ENCODE measurements around the gene RUNX1.
"Not testable (repeated sequence)": the region's sequence is repeated elsewhere in the genome, so short reads cannot be mapped to it uniquely, and the experiment has no call there.

Gene RUNX1

DNA sequence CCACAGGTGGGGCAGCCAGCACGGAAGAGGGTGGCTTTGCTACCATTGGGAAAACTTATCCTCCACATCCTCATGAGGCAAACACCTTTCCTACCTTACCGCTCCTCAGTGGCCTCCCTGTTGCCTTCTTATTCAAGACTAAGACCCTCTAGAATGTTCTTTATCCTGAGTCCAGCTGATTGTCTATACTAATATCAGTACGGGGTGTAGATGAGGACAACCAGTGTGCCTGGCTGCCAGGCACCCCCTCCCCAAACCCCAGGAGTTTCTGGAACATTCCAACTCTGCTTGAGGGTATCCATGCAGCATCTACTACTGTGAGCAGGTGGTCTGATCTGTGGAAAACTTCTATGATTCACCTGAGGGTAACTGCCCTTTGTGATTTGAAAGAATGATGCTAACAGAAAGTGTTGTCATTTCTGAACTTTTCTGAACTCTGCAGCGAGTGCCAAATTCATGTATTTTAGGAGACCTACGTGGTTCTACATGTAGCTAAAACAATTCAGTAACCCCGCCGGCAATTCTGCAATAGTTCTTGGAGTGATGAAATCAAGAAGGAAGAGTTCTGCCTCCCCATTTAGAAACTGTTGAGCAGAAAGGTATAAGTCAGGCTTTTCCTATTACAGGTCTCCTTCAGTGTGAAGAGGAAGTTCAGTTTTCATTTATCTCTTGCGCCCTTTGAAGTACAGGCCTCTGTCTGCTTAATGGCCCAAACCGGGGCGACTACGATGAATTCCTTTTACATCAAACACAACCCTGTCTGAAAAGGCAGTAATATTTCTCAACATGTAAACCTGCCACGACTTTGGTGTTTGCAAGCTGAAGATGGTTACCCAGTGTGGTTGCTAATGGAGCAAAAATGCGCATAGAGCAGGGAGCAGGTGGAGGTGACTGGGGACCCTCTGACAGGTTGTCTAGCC is 80.4 kb downstream of the RUNX1 start:
- no peak for DNase-seq

DNA sequence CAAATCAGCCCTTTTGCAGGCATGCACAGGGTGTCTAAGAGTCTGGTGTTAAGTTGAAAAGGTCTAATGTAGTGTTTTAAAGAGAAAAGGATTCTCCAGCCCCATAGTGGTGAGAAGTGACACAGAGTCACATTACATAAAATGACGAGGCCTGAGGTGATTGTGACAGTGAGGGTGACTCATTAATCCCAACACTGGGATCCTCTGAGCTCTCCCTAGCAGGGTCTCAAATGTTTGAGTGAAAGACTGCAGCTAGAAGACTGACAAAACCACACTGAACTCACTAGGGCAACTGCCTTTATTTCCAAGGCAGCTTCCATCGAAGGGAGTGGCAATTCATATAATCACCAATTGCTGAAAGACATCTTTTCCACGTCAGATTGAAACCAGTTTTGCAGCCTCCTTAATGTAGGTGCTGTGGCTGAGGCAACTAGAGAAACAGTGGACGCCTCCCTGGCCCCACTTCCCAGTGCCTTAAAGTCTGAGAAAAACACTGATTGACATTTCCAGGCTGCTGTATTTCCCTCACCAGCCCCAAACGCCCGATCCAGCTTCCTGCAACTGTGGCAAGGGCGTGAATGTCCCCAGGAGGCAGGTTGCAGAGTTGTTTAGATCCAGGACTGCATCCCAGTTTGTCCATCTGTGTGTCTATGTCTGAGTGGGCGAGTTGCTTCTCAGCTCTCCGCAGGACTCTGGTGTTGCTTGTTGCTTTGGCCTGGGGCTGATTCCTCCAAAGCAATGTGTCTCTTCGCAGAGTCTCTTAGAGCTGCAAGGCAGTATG is 81.4 kb downstream of the RUNX1 start:
- peak; percentile 18 for DNase-seq

DNA sequence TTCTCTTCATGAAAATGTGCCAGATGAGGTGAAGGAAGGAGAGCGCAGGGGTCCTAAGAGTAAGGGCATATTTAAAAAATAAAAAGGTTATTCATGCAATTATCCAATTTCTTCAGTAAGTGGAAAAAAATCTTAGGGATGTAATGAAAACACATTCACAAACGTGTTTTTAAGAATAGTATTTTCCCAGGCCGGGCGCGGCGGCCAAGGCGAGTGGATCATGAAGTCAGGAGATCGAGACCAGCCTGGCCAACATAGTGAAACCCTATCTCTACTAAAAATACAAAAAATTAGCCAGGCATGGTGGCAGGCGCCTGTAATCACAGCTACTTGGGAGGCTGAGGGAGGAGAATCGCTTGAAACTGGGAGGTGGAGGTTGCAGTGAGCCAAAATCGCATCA is 82.2 kb downstream of the RUNX1 start:
- not testable (repeated sequence) for DNase-seq

DNA sequence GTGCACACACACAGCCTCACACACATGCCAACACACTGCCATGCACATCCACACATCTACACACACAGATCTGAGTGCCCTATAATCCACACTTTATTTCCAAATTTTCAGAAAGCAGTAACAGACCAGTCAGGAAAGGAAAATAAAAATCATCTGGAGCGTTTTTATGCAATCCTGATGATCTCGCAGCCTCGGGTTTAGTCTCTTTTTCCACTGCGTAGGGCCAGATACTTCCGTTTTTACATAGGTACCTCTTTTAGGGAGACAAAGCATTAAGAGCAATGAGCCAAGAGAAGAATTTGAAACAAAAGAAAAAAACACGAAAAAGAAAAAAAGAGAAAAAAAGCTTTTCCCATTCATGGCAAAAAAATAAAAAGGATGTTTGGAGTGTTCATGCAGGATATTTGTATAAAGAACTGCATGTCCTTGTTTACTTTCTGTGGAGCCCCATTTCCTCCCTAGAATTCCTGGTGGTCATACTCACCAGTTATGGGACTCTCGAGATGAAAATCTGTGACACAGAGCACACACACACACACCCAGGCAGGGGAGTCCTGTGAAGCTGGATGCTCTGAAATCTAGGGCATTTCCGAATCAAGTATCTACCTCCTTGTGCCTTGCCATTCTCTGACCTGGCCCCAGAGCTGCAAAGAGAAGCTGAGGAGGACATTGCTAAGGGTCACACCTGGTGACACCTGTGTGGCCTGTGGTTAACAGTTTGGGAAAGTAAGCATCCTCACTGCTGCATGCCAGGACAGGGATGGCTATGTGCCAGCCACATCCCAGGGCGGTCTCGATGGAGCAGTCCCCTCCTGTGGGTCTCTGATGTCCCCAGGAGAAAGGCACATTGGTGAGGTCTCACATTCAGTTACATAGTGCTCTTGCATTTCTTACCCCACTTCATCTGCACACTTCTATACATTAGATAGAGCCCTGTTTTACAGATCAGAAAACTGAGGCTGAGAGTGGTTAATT is 83.6 kb downstream of the RUNX1 start:
- DNase-seq: no peak

DNA sequence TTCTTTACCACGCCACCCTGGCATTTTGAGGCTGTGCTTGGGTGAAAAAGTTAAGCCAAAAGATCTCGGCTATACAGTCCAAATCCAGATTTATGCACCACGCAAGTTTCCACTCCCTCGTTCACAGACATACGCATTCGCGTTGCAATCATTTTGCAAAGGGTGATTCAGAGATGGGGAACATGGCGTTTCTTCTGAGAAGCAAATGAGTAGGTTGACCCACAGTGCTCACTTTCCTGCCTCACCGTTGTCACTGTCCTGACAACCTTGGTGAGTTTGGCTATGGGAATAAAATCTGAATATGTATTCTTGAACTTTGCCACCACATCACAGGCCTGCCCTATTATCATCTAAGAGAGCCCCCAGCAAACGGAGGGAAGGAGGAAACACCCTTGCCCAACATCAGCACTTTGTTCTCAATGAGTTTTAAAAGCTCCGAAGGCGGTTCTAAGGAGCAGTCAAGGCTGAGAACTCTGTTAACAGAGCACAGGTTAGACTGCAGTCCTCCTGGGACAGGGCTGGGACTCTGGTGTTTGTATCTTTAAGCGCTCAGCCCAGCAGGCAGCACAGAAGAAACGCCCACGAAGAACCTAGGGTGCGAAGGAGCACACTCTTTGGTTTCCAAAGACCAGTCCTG is 86.4 kb downstream of the RUNX1 start:
- no peak for DNase-seq

DNA sequence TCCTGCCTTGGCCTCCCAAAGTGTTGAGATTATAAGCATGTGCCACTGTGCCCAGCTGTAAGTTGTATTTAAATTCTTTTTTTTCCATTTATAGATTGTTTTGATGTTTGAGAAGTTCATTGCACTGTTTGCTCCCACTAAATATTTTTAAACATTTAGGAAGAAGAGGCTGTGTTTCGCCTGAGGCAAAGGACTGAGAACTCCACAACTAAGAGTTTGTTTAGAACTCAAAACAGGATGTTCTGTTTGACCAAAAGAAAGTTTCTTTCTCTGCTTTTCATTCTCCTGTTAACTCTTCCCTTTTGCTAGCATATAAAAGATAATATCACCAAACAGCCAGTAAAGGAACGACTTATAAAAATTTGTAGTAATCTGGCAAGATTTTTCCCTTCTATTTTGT is 87.0 kb downstream of the RUNX1 start:
- DNase-seq: no peak

DNA sequence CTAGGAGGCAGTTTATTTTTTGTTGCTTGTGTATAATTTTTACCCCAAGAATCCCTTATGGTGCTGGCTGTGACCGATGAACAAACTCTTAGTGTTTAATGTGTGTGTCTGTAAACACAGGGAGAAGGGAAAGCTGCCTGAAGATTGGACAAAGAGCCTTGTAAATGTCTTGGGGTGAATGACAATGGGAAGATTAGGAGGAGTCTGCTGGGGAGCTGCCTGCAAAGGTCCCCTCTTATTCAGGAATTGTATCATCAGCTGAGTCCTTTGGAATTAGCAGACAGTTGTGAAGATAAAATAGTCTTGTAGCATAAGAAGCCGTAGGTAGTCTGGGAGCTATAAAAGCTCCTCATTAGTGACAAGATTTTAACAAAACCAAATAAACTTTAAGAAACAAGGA is 88.4 kb downstream of the RUNX1 start:
- no peak for DNase-seq

DNA sequence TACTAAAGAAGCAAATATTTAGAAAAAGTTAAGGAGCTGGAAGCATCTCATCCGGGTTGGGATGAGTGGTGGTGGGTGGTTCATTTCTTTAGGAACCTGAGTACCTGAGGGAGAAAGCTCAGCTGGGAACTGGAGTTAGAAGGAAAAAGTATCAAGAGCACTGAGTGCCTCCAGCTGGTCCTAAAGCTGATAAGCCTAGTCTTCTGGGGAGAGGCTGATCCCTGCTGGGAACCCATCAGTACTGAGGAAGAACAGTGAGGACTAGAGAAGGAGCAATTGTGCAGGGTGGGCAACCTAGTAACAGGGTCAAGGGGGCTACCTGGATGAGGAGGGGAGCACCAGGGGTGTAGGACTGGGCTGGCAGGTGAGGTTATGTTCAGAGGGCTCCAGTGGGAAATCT is 89.5 kb downstream of the RUNX1 start:
- DNase-seq: no peak

DNA sequence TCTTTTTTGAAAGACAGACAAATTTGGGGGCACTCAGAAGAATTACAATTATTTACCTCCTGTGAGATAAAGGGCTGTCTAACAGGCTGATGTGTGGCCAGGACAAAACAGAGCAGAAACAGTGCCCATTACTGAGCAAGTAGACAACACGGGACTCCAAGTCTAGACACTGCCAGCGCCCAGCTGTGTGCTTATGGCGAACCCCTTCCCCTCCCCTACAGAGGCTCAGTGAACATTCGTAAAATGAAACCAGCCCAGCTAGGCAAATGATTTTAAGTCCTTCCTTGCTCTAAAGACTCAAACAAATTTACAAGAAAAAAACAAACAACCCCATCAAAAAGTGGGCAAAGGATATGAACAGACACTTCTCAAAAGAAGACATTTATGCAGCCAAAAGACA is 91.1 kb downstream of the RUNX1 start:
- no peak for DNase-seq

DNA sequence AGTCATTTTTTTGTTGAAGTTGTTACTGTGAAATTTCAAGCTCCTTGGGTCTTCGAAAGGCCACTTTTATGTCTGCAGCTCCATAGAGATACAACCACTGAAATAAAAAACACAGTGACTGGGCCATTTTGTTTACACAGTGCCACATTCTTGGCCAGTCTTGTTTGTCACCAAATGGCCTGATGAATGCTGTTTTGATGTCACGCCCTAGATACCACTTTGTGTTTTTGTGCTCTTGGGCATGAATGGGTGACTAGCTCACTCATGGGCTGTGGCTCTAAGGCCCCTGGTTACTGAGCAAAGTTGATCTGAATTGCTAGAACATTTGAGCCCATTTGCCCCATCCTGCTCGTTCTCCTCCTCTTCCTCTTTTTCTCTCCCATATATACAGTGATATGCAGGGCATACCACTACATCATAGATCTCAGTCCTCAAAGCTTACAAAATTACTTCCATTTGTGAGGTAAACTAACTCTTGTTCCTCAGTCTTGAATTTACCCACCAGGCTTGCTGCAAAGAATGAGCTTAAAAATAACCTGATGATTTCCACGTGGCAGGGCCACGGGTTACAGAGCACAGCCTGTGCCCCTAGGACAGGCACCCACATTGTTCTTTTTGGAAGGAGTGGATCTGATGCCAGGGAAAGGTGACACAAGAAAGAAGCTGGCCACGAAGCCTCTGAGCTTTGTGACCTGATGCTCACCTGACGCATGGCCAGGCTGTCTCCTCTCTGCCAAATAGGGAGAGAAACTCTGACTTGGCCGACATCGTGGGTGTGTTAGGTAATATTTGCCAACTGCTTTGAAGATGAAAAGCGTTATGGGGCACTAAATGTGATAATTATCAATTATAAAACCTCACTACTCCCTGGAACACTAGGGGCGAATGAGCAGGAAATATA is 92.4 kb downstream of the RUNX1 start:
- DNase-seq: no peak

DNA sequence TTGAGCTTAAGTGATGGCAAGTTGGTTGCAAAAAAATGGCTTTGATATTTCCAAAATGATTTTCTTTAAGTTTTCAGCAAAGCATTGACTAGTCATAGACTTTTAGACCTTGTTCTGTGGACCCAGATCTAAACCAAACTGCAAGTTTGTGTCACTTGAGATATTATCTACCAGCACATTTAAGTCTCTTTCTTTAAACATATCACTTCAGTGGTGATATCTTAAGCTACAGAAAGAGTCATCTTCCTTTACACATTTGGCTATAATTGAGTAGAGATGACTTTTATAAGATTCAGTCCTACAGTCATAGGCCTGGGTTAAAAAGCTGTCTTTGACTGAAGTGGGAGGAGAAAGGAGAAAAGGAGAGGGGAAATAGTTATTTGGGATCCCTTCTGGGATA is 95.2 kb downstream of the RUNX1 start:
- DNase-seq: no peak

DNA sequence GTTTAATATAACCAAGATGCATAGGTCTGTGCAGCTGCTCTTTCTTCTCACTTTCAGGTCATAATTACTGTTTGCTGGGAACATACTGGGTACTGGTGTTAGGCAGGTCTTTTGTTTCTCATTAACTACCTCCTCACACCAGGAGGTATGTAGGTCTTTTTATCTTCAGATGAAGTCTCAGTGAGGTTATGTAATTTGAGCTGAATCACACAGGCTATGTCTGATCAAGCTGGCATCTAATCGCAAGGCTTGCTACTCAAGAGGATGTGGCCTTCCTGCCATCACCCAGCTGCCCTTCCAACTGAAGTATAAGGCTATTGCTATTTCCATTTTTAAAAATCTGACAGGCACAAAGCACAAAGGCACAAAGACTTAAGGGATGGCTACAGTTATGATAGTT is 96.4 kb downstream of the RUNX1 start:
- DNase-seq: no peak

DNA sequence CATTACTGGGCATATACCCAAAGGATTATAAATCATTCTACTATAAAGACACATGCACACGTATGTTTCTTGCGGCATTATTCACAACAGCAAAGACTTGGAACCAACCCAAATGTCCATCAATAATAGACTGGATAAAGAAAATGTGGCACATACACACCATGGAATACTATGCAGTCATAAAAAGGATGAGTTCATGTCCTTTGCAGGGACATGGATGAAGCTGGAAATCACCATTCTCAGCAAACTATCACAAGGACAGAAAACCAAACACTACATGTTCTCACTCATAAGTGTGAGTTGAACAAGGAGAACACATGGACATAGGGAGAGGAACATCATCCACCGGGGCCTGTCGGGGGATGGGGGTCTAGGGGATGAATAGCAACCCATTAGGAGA is 97.2 kb downstream of the RUNX1 start:
- DNase-seq: not testable (repeated sequence)

DNA sequence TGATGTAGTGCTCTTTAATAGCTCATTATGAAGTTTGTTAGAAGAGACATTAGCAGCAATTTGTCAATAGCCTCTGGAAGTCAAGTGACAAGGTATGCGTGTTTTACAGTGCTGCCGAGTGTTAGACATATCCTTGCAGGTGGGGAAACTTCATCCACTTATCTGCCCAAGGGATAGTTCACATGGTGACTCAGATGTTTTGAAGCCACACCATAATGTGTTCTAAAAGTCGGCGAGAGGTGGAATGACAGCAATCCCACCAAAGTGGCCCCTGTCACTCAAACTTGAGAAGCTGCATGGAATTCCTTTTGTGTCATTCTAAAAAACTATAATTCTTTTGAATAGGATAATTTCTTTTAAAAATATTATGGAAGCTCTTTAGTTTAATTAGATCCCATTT is 98.1 kb downstream of the RUNX1 start:
- DNase-seq: no peak

DNA sequence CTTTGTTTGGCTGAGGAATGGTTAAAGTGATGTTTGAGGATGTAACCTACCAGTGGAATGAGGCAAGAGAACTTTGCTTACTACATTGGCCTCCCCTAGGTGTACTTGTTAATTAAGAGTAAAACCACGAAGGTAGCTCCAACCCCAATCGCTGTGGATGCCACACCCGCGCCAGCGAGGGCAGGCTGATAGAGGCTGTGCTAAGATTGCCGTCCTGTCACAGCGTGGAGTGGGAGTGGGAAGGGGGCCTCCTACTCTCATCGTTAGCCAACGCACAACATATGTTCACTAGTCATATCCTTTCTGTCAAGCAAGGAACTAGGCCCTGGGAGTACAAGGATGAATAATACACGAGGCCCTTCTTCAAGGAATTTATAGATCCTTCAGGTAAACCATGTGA is 99.6 kb downstream of the RUNX1 start:
- no peak for DNase-seq

DNA sequence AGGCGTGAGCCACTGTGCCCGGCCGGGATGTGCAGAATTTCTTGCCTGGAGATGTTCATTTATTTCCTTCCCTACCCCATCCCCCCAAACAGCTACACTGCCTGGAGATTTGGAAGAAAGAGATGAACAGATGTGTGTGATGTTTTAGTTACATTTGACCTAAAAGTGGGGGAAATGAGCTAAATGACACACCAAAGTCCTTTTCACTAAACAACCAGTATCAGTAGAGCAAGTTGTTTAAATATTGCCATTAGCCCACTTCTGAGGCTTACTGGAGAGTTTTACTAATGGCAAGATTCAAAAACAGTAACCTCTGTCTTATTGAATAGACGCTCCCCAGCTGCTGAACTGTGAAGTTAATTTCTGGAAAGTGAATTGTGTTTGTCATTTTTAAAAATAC is 100.1 kb downstream of the RUNX1 start:
- DNase-seq: no peak

DNA sequence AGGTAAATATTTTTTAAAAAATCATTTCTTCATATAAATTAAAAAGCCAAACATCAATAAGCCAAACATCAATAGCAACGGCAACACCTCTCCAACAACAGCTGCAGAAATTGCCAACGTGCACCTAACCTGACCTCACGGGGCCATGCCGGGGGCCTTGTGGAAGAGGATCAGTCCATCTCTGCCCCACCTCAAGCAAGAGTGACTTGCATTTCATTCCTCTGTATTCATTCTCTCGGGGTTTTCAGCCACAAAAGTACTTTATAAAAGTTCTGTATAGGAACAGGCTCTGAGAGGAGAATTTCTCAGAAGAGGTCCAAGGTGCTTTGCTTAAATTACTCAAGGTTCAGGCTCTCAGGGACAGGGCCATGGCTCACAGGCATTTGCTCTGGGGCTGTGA is 100.9 kb downstream of the RUNX1 start:
- DNase-seq: no peak

DNA sequence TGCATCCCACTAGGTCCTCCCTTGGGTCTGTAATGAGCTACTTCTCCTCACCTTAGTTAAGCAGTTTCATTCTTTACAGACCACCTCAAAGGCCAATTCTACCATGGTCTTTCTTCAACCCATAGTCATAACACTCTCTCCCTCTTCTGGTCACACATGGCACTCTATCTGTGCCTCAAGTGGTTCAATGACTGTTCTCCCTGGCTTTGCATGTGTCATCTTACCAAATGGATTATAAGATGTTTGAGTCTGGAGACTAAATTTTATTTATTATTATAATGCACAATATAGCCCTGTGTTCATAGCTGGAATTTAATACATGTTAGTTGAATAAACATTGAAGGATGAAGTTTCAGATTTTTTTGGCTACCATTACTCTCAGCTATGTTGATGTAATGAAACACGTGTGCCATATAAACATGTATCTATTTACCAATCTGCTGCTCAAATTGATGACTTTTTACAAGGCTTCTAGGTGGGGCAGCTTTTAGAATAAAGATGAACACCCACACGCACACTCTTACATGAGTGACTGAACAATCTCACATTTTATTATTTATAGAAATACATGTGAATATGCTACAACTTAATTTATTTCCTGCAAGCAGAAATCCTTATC is 102.1 kb downstream of the RUNX1 start:
- no peak for DNase-seq

DNA sequence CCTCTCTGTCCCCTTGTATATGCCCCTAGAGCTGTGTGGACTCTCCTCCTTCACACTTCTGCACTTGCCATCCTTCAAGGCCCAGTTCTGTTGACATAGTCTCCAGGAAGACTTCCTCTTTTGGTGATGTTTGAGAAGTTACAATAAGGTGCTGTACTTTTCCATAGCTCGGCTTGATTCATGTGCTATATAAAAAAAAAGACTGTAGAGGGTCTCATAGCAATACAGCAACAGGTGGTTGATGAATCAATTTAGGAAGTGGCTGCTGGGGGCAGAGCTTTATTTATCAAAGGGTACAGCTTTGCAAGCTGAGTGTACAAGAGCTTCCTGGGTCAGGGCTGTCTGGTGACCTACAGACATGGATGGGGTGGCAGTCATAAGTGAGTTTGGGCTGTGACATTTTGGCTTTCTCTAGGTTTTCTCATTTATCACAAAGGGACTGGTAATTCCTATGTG is 102.7 kb downstream of the RUNX1 start:
- DNase-seq: no peak

DNA sequence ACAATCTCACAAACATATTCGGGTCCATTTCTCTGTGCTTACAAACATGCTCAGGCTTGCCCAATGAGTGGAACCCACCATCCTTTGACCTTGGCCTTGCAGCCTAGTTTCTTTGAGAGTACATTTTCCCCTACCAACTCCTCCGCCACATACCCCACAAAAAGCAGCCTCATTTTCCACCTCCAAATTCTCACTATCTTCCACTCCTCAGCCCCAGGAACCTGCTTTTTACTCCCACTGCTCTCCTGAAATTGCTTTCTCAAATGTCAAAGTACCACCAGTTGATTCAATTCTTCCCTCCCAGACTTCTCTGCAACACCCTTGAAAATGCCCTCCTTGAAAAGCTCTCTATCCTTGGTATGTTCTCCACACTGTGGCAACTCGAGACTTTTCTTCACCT is 103.8 kb downstream of the RUNX1 start:
- DNase-seq: no peak

Measured in CD4-positive, alpha-beta T cell treated with Interferon gamma for 1 hour (primary cell).